ENCODE results near the gene ZBED2. TPM values are rescaled to one million over a fixed set of nuclear protein-coding genes. Genes with fewer than 3 reads are reported as not detected.
"Not testable (repeated sequence)": the region's sequence is repeated elsewhere in the genome, so short reads cannot be mapped to it uniquely, and the experiment has no call there.

Gene ZBED2
- total RNA-seq (52.2 TPM), polyA plus RNA-seq (37.9 TPM)
- long read RNA-seq, donor 1, partial matches to known transcripts, result 0 of 1 reads
- long read RNA-seq, donor 1, other reads (novel, unspliced or antisense), result 0 of 1 reads
- long read RNA-seq, donor 2, transcript ZBED2-201 (2 exons, 2,311 nt), result major isoform, 38 of 38 reads
- long read RNA-seq, donor 2, partial matches to known transcripts, result 0 of 38 reads
- long read RNA-seq, donor 2, other reads (novel, unspliced or antisense), result 0 of 38 reads
- long read RNA-seq, donor 3, transcript ZBED2-201 (2 exons, 2,311 nt), result major isoform, 36 of 82 reads
- long read RNA-seq, donor 3, partial matches to known transcripts, result 46 of 82 reads
- long read RNA-seq, donor 3, other reads (novel, unspliced or antisense), result 0 of 82 reads
- long read RNA-seq, donor 4, transcript ZBED2-201 (2 exons, 2,311 nt), result major isoform, 11 of 52 reads
- long read RNA-seq, donor 4, partial matches to known transcripts, result 36 of 52 reads
- long read RNA-seq, donor 4, other reads (novel, unspliced or antisense), result 5 of 52 reads
- long read RNA-seq, donor 5, transcript ZBED2-201 (2 exons, 2,311 nt), result major isoform, 41 of 188 reads
- long read RNA-seq, donor 5, partial matches to known transcripts, result 107 of 188 reads
- long read RNA-seq, donor 5, other reads (novel, unspliced or antisense), result 40 of 188 reads
- long read RNA-seq, donor 6, transcript ZBED2-201 (2 exons, 2,311 nt), result major isoform, 15 of 15 reads
- long read RNA-seq, donor 6, partial matches to known transcripts, result 0 of 15 reads
- long read RNA-seq, donor 6, other reads (novel, unspliced or antisense), result 0 of 15 reads
- long read RNA-seq, donor 7, transcript ZBED2-201 (2 exons, 2,311 nt), result major isoform, 13 of 29 reads
- long read RNA-seq, donor 7, partial matches to known transcripts, result 16 of 29 reads
- long read RNA-seq, donor 7, other reads (novel, unspliced or antisense), result 0 of 29 reads
- long read RNA-seq, donor 8, transcript ZBED2-201 (2 exons, 2,311 nt), result major isoform, 6 of 6 reads
- long read RNA-seq, donor 8, partial matches to known transcripts, result 0 of 6 reads
- long read RNA-seq, donor 8, other reads (novel, unspliced or antisense), result 0 of 6 reads
- long read RNA-seq, donor 9, transcript ZBED2-201 (2 exons, 2,311 nt), result major isoform, 15 of 15 reads
- long read RNA-seq, donor 9, partial matches to known transcripts, result 0 of 15 reads
- long read RNA-seq, donor 9, other reads (novel, unspliced or antisense), result 0 of 15 reads
- long read RNA-seq, donor 10, transcript ZBED2-201 (2 exons, 2,311 nt), result major isoform, 13 of 13 reads
- long read RNA-seq, donor 10, partial matches to known transcripts, result 0 of 13 reads
- long read RNA-seq, donor 10, other reads (novel, unspliced or antisense), result 0 of 13 reads

- Histone ChIP-seq H3K9me3 (ENCODE audit: control insufficient read depth in 2 of 2, insufficient read depth in 1 of 2, low read length in 1 of 2) (no peaks in the 10 kb centered on the region), H3K4me3 (ENCODE audit: low read length in 2 of 2) (peak within 1 kb of the TSS; percentile 9 to 25), H3K27ac (ENCODE audit: low read depth in 1 of 2, low read length in 1 of 2) (peak within 1 kb of the TSS; percentile 62 to 76), H3K36me3 (ENCODE audit: control insufficient read depth in 2 of 2, insufficient read depth in 2 of 2, low read length in 1 of 2) (peaks cover 17 to 33% of the 10 kb centered on the region in 2 donors), H3K4me1 (ENCODE audit: control insufficient read depth in 2 of 2, insufficient read depth in 2 of 2, low read length in 2 of 2) (no peaks in the 10 kb centered on the region), H3K27me3 (ENCODE audit: control insufficient read depth in 2 of 2, insufficient read depth in 1 of 2, low read length in 1 of 2) (no peaks in the 10 kb centered on the region)
- no peak for DNase-seq (ENCODE audit: low read depth in 6 of 9, low spot score in 9 of 9)
- 87% methylated on average over 2 of the region's 2 CpGs for WGBS
Measured at GRCh38 chr3:111595232-111595631, at the start of gene ZBED2. Gene ZBED2, minus strand, starts transcription at chr3:111595346. Its CDS starts 1,145 bp downstream, at chr3:111594201.

- 99% methylated on average over 4 of the region's 4 CpGs for WGBS
Measured at GRCh38 chr3:111639316-111639715, 44.2 kb upstream of the ZBED2 start.

GRCh38 chr3:111636366-111636885 lies 41.3 kb upstream of the ZBED2 start:
- no peaks in the 10 kb centered on the region for H3K27me3 ChIP-seq (ENCODE audit: control insufficient read depth in 2 of 2, insufficient read depth in 1 of 2, low read length in 1 of 2)
- no peaks in the 10 kb centered on the region for H3K4me1 ChIP-seq (ENCODE audit: control insufficient read depth in 2 of 2, insufficient read depth in 2 of 2, low read length in 2 of 2)
- H3K36me3 ChIP-seq (ENCODE audit: control insufficient read depth in 2 of 2, insufficient read depth in 2 of 2, low read length in 1 of 2), result peaks cover 5 to 14% of the 10 kb centered on the region in 2 donors
- no peak overlapping the region for H3K4me3 ChIP-seq (ENCODE audit: low read length in 2 of 2)
- no peak for DNase-seq (ENCODE audit: low read depth in 6 of 9, low spot score in 9 of 9)
- no peak overlapping the region for H3K27ac ChIP-seq (ENCODE audit: low read depth in 1 of 2, low read length in 1 of 2)
- WGBS, result 92% methylated on average over 4 of the region's 4 CpGs
- H3K9me3 ChIP-seq (ENCODE audit: control insufficient read depth in 2 of 2, insufficient read depth in 1 of 2, low read length in 1 of 2), result peaks cover 0 to 8% of the 10 kb centered on the region in 2 donors

More at GRCh38 chr3:111639316-111639715, 44.2 kb upstream of the ZBED2 start:
- H3K27me3 ChIP-seq (ENCODE audit: control insufficient read depth in 2 of 2, insufficient read depth in 1 of 2, low read length in 1 of 2), result no peaks in the 10 kb centered on the region
- no peak overlapping the region for H3K4me3 ChIP-seq (ENCODE audit: low read length in 2 of 2)
- H3K36me3 ChIP-seq (ENCODE audit: control insufficient read depth in 2 of 2, insufficient read depth in 2 of 2, low read length in 1 of 2), result peaks cover 5 to 14% of the 10 kb centered on the region in 2 donors
- H3K4me1 ChIP-seq (ENCODE audit: control insufficient read depth in 2 of 2, insufficient read depth in 2 of 2, low read length in 2 of 2), result no peaks in the 10 kb centered on the region
- H3K27ac ChIP-seq (ENCODE audit: low read depth in 1 of 2, low read length in 1 of 2), result no peak overlapping the region
- peaks cover 0 to 12% of the 10 kb centered on the region in 2 donors for H3K9me3 ChIP-seq (ENCODE audit: control insufficient read depth in 2 of 2, insufficient read depth in 1 of 2, low read length in 1 of 2)
- DNase-seq (ENCODE audit: low read depth in 6 of 9, low spot score in 9 of 9), result no peak

DNA sequence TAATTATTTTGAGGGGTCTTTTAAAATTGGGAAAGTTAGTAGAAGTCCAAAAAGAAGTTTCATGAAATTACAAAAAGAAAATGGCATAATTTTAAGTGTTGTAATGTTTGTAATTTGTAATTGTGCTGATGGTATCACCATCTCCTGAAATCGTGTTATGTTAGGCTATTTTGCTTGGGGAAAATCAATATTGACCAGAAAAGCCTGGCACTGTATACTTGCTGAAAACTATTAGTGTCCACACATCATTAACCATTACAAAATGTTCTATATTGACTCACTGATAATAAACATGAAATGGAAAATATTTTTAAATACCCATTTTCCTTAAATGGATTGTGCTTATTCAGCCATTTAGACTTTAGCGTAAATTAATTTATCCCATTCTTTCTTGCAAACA lies 40.3 kb upstream of the ZBED2 start:
- Histone ChIP-seq H3K4me3 (ENCODE audit: low read length in 2 of 2) (no peak overlapping the region), H3K27me3 (ENCODE audit: control insufficient read depth in 2 of 2, insufficient read depth in 1 of 2, low read length in 1 of 2) (no peaks in the 10 kb centered on the region), H3K36me3 (ENCODE audit: control insufficient read depth in 2 of 2, insufficient read depth in 2 of 2, low read length in 1 of 2) (peaks cover 5 to 14% of the 10 kb centered on the region in 2 donors), H3K4me1 (ENCODE audit: control insufficient read depth in 2 of 2, insufficient read depth in 2 of 2, low read length in 2 of 2) (no peaks in the 10 kb centered on the region), H3K27ac (ENCODE audit: low read depth in 1 of 2, low read length in 1 of 2) (no peak overlapping the region), H3K9me3 (ENCODE audit: control insufficient read depth in 2 of 2, insufficient read depth in 1 of 2, low read length in 1 of 2) (peaks cover 0 to 8% of the 10 kb centered on the region in 2 donors)
- WGBS, result over 99% methylated on average over 2 of the region's 2 CpGs
- DNase-seq (ENCODE audit: low read depth in 6 of 9, low spot score in 9 of 9), result no peak

DNA sequence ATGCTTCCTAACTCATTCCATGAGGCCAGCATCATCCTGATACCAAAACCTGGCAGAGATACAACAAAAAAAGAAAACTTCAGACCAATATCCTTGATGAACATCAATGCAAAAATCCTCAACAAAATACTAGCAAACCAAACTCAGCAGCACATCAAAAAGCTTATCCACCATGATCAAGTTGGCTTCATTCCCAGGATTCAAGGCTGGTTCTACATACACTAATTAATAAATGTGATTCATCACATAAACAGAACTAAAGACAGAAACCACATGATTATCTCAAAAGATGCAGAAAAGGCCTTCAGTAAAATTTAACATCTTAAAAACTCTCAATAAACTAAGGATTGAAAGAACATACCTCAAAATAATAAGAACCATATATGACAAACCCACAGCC lies 35.5 kb upstream of the ZBED2 start:
- peaks cover 8 to 19% of the 10 kb centered on the region in 2 donors for H3K36me3 ChIP-seq (ENCODE audit: control insufficient read depth in 2 of 2, insufficient read depth in 2 of 2, low read length in 1 of 2)
- H3K4me1 ChIP-seq (ENCODE audit: control insufficient read depth in 2 of 2, insufficient read depth in 2 of 2, low read length in 2 of 2); DNase-seq (ENCODE audit: low read depth in 6 of 9, low spot score in 9 of 9); H3K27me3 ChIP-seq (ENCODE audit: control insufficient read depth in 2 of 2, insufficient read depth in 1 of 2, low read length in 1 of 2); H3K4me3 ChIP-seq (ENCODE audit: low read length in 2 of 2); H3K27ac ChIP-seq (ENCODE audit: low read depth in 1 of 2, low read length in 1 of 2); H3K9me3 ChIP-seq (ENCODE audit: control insufficient read depth in 2 of 2, insufficient read depth in 1 of 2, low read length in 1 of 2): not testable (repeated sequence)

- H3K27ac ChIP-seq (ENCODE audit: low read depth in 1 of 2, low read length in 1 of 2); H3K4me1 ChIP-seq (ENCODE audit: control insufficient read depth in 2 of 2, insufficient read depth in 2 of 2, low read length in 2 of 2); H3K27me3 ChIP-seq (ENCODE audit: control insufficient read depth in 2 of 2, insufficient read depth in 1 of 2, low read length in 1 of 2); H3K9me3 ChIP-seq (ENCODE audit: control insufficient read depth in 2 of 2, insufficient read depth in 1 of 2, low read length in 1 of 2); DNase-seq (ENCODE audit: low read depth in 6 of 9, low spot score in 9 of 9); H3K4me3 ChIP-seq (ENCODE audit: low read length in 2 of 2): not testable (repeated sequence)
- peaks cover 8 to 29% of the 10 kb centered on the region in 2 donors for H3K36me3 ChIP-seq (ENCODE audit: control insufficient read depth in 2 of 2, insufficient read depth in 2 of 2, low read length in 1 of 2)
- WGBS, result 97% methylated on average over 1 of the region's 1 CpG
Measured at GRCh38 chr3:111629018-111629417, 33.9 kb upstream of the ZBED2 start.

- H3K27me3 ChIP-seq (ENCODE audit: control insufficient read depth in 2 of 2, insufficient read depth in 1 of 2, low read length in 1 of 2), result no peaks in the 10 kb centered on the region
- DNase-seq (ENCODE audit: low read depth in 6 of 9, low spot score in 9 of 9), result no peak
- H3K9me3 ChIP-seq (ENCODE audit: control insufficient read depth in 2 of 2, insufficient read depth in 1 of 2, low read length in 1 of 2), result peaks cover 2 to 6% of the 10 kb centered on the region in 2 donors
- H3K36me3 ChIP-seq (ENCODE audit: control insufficient read depth in 2 of 2, insufficient read depth in 2 of 2, low read length in 1 of 2), result peaks cover 8 to 29% of the 10 kb centered on the region in 2 donors
- H3K4me3 ChIP-seq (ENCODE audit: low read length in 2 of 2), result no peak overlapping the region
- no peaks in the 10 kb centered on the region for H3K4me1 ChIP-seq (ENCODE audit: control insufficient read depth in 2 of 2, insufficient read depth in 2 of 2, low read length in 2 of 2)
- WGBS, result 97% methylated on average over 2 of the region's 2 CpGs
- no peak overlapping the region for H3K27ac ChIP-seq (ENCODE audit: low read depth in 1 of 2, low read length in 1 of 2)
Measured at GRCh38 chr3:111627092-111627491, 31.9 kb upstream of the ZBED2 start.

- WGBS, result 90% methylated on average over 5 of the region's 5 CpGs
- Histone ChIP-seq H3K27me3 (ENCODE audit: control insufficient read depth in 2 of 2, insufficient read depth in 1 of 2, low read length in 1 of 2) (no peaks in the 10 kb centered on the region), H3K4me1 (ENCODE audit: control insufficient read depth in 2 of 2, insufficient read depth in 2 of 2, low read length in 2 of 2) (peaks cover 4 to 7% of the 10 kb centered on the region in 2 donors), H3K4me3 (ENCODE audit: low read length in 2 of 2) (no peak overlapping the region), H3K9me3 (ENCODE audit: control insufficient read depth in 2 of 2, insufficient read depth in 1 of 2, low read length in 1 of 2) (peaks cover 5 to 14% of the 10 kb centered on the region in 2 donors), H3K27ac (ENCODE audit: low read depth in 1 of 2, low read length in 1 of 2) (no peak overlapping the region), H3K36me3 (ENCODE audit: control insufficient read depth in 2 of 2, insufficient read depth in 2 of 2, low read length in 1 of 2) (peaks cover 7 to 23% of the 10 kb centered on the region in 2 donors)
- peak in 2 of 9 donors; percentile 23 to 30 for DNase-seq (ENCODE audit: low read depth in 6 of 9, low spot score in 9 of 9)
Measured at GRCh38 chr3:111621535-111621934, 26.4 kb upstream of the ZBED2 start.
